GM19099 (cell line): ENCODE results near the gene KLHL17.

ENCODE experiments used
- POLR2A ChIP-seq: IDR thresholded peaks from 3 replicates; pipeline ENCODE4 v1.6.1; 2011; ENCODE audit warnings: low read depth; ENCODE audit not compliant: insufficient read length; ENCODE audit errors: extremely low read depth

KLHL17 gene

GRCh38 chr1:918353-918752, 42.0 kb upstream of the KLHL17 start:
- TF ChIP-seq POLR2A: no peak

GRCh38 chr1:918843-919242, 41.5 kb upstream of the KLHL17 start:
- no peak for TF ChIP-seq POLR2A

- TF ChIP-seq POLR2A: no peak
Measured at GRCh38 chr1:919271-919872, 41.0 kb upstream of the KLHL17 start.

- no peak for TF ChIP-seq POLR2A
Measured at GRCh38 chr1:920010-920409, 40.4 kb upstream of the KLHL17 start.

DNA sequence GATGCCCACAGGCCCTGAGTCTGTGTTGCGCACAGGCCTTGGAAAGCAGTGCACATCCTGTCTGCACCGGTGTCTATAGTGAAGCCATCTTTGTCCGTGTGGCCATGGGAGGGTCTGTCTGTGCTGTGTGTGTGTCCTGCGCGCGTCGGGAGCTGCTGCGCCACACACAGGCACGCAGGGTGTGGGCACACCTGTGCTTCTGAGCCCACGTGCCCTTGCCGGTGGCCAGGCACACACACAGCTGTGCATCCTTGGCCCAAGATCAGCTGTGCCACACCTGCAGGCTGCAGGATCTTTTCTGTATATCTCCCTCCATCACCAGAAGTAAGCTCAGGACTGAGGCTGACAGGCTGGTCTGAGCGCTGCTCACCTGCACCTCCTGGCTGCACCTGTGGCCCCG, 39.9 kb upstream of the KLHL17 start:
- TF ChIP-seq POLR2A: no peak

GRCh38 chr1:921011-921837, 39.2 kb upstream of the KLHL17 start:
- no peak for TF ChIP-seq POLR2A

GRCh38 chr1:923131-923990, 37.0 kb upstream of the KLHL17 start, which contains the start of gene SAMD11:
Gene SAMD11, plus strand, starts transcription at chr1:923923. Its CDS starts 509 bp downstream, at chr1:924432.
- no peak for TF ChIP-seq POLR2A

DNA sequence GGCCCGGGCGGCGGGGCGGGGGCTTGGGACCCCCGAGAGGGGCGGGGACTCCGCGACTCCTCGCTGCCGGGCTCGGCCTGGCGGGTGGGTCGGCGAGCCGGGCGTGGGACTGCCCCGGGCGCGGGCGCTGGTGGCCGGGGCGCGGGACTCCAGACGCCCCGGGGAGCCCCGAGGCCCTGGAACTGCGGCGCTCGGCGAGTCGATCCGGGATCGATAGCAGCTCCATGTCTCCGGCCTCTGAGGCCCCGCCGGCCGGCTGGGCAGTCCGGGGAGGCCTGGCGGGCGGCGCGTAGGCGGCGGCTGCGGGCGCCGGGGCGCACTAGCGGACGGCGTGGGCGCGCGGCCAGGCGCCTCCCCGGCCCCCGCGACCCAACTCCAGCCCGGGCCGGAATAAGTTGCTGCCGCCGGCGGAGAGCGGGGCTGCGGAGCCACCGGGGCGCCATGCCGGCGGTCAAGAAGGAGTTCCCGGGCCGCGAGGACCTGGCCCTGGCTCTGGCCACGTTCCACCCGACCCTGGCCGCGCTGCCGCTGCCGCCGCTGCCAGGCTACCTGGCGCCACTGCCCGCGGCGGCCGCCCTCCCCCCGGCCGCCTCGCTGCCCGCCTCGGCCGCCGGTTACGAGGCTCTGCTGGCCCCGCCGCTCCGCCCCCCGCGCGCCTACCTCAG, 36.3 kb upstream of the KLHL17 start:
- no peak for TF ChIP-seq POLR2A

GRCh38 chr1:924656-925560, 35.5 kb upstream of the KLHL17 start:
- no peak for TF ChIP-seq POLR2A

DNA sequence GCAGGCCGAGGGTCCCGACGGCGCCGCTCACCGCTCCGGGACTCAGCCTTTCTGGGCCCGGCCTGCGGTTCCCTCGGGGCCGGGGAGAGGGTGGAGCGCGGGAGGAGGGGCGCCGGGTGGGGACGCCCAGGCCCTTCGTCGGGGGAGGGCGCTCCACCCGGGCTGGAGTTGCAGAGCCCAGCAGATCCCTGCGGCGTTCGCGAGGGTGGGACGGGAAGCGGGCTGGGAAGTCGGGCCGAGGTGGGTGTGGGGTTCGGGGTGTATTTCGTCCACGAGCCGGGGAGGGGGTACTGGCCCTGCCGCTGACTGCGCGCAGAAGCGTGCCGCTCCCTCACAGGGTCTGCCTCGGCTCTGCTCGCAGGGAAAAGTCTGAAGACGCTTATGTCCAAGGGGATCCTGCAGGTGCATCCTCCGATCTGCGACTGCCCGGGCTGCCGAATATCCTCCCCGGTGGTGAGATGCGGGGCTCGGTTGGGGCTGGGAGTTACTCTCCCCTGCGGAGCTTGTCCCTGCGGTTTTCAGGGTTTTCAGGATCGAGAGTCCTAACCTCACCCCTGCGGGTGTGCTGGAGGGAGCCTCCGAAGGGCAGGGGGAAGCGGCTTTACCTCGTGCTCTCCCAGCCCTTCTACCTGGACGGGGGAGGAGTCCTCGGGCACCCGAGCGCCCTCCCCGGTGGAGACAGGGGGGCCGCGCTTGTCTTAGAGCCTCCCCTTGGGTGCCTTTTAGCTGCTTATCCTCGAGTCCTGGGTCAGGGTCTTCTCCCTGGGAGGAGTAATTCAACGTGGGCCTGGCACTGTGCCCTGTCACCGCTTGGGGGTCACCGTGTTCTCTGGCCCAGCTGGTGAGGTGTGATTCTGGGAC, 34.6 kb upstream of the KLHL17 start:
- TF ChIP-seq POLR2A: no peak

DNA sequence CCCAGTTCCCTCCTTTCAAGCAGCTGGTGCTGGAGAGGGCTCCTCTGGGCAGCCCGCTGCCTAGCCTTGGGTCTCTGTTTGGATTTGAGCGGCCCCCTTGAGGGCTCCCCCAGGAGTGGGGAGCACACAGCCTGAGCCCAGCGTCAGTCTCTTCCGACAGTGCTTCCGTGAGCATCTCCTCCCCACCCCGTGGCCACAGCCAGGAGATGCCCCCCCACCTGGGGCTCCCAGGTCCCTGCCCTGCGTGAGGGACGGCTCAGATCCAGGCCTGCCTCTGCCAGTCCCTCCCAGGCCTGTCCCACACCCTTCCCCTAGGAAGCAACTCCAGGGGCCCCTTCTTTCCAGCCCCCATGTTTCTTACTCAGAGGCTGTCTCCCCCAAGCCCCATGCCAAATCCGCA, 33.1 kb upstream of the KLHL17 start:
- no peak for TF ChIP-seq POLR2A

DNA sequence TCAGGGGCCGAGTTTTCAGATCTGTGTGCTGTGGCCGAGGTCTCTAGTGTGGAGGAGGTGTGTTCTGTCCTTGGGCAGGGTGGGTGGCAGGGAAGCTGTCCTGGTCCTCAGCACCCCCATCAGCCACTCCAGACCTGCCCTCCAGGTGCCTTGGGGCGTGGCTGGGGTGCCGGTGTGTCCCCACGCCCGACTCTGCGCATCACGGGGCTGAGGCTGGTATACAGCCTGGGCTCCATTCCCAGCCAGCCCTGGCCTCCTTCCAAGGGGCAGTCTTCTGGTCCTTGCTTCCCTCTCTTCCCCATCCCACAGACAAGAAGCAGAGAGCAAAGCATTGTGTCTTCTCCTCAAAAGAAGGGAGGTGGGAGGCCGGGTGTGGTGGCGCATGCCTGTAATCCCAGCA, 32.6 kb upstream of the KLHL17 start:
- TF ChIP-seq POLR2A: no peak

DNA sequence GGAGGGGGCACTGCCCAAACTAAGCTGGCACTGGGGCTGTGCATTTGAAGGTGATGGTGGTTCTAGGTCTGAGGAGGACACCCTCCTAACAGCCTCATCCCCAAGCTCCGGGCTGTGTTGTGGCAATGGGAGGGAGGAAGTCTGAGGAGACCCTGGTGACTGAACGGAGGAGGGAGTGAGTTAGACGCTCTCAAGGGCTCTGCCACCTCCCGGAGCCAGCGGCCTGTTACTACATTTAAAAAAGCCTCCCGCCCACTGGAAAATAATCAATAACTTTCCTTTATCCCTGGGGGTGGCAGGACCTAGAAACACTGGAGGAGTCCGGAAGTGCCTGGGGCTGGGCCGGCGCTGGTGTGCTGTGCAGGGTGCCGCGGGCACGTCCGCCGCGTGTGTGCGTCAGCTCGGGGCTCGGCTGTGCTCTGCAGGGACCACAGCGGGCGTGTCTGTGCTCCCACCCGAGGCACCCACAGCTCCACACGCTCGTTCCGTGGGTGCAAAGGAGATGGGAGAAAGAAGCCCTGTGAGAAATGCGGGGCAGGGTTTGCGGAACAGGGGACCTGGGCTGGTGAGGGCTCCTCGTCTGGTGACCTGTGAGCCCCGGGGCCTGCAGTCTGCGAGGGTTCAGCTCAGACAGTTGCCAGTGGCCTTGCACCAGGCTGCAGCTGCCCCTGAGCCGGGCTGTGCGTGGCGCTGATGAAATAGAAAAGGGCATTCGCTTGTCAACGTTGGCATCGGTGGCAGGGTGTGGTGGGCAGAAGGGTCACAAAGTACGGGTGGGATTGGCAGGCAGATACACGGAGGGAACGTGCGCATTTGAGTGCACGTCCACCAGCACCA, 31.3 kb upstream of the KLHL17 start:
- TF ChIP-seq POLR2A: no peak
